ENCODE results near the gene DOCK9. TPM values are rescaled to one million over a fixed set of nuclear protein-coding genes. Genes with fewer than 3 reads are reported as not detected.

DOCK9 gene
- polyA plus RNA-seq, 1 of the 3 experiments (the other 2 are of a cell fraction): 16.6 TPM

GRCh38 chr13:98962901-98963590, 14.8 kb downstream of the DOCK9 start:
- Histone ChIP-seq H3K9me3 (no peaks in the 10 kb centered on the region), H3K27ac (ENCODE audit: low read depth in 2 of 2, low read length in 1 of 2) (no peak overlapping the region), H3K4me3 (ENCODE audit: low read depth in 2 of 2, low read length in 1 of 2) (no peak overlapping the region), H3K79me2 (ENCODE audit: insufficient read depth) (no peaks in the 10 kb centered on the region), H4K20me1 (ENCODE audit: insufficient read depth) (no peaks in the 10 kb centered on the region), H3K36me3 (replicated peaks in 1 of 2; ENCODE audit: control insufficient read depth in 1 of 2, insufficient read depth in 2 of 2, low read length in 1 of 2) (no peaks in the 10 kb centered on the region), H3F3A (replicated peaks; ENCODE audit: insufficient read depth) (no peaks in the 10 kb centered on the region), H3K4me1 (ENCODE audit: control insufficient read depth in 1 of 2, insufficient read depth in 2 of 2, low read depth in 1 of 2, low read length in 1 of 2) (peaks cover 0 to 5% of the 10 kb centered on the region in 2 experiments; a peak in 1 of 4 replicates), H3K4me2 (no peak overlapping the region), H2AFZ (ENCODE audit: low read depth) (no peak overlapping the region), H3K9me2 (no peaks in the 10 kb centered on the region), H3K27me3 (ENCODE audit: insufficient read depth) (no peaks in the 10 kb centered on the region), H3K9ac (no peak overlapping the region)
- WGBS (ENCODE audit: low lambda C conversion rate): 83% methylated on average over 4 of the region's 9 CpGs
- no peak for TF ChIP-seq ELF1 (IDR thresholded peaks at IDR 0.05)
- TF ChIP-seq MXI1 (IDR thresholded peaks at IDR 0.05; ENCODE audit: low read depth, low read length): no peak
- no peak for TF ChIP-seq FOSL2 (IDR thresholded peaks at IDR 0.05; ENCODE audit: borderline replicate concordance, low read depth)
- TF ChIP-seq RAD21 (IDR thresholded peaks at IDR 0.05; ENCODE audit: low read length): no peak
- DNase-seq: no peak
- POLR2A ChIA-PET: no interaction called here
- CTCF ChIA-PET: interaction anchor here (1.1 to 1.3 kb wide), 3 partner anchors 9 to 71 kb away, joined by 3 read pairs; no protein-coding TSS in a partner anchor

- no peak for DNase-seq
Measured at GRCh38 chr13:98961503-98962105, 16.3 kb downstream of the DOCK9 start.

GRCh38 chr13:98960606-98961502, 17.0 kb downstream of the DOCK9 start:
- no peak overlapping the region for H3K27ac ChIP-seq (ENCODE audit: low read depth in 2 of 2, low read length in 1 of 2)
- no peak overlapping the region for H3K9ac ChIP-seq
- H3K4me2 ChIP-seq: no peak overlapping the region
- ChIA-PET POLR2A (no interaction called here), CTCF (interaction anchor here (1.2 to 1.6 kb wide), 2 partner anchors 15 to 38 kb away, joined by 3 read pairs; no protein-coding TSS in a partner anchor)
- H3K79me2 ChIP-seq (ENCODE audit: insufficient read depth): no peaks in the 10 kb centered on the region
- no peak overlapping the region for H3K4me3 ChIP-seq (ENCODE audit: low read depth in 2 of 2, low read length in 1 of 2)
- H3K4me1 ChIP-seq (ENCODE audit: control insufficient read depth in 1 of 2, insufficient read depth in 2 of 2, low read depth in 1 of 2, low read length in 1 of 2): peaks cover 0 to 5% of the 10 kb centered on the region in 2 experiments; a peak in 1 of 4 replicates
- no peak for DNase-seq
- H4K20me1 ChIP-seq (ENCODE audit: insufficient read depth): no peaks in the 10 kb centered on the region
- no peaks in the 10 kb centered on the region for H3K9me3 ChIP-seq
- 96% methylated on average over 8 of the region's 11 CpGs for WGBS (ENCODE audit: low lambda C conversion rate)
- no peak overlapping the region for H2AFZ ChIP-seq (ENCODE audit: low read depth)
- no peaks in the 10 kb centered on the region for H3F3A ChIP-seq (replicated peaks; ENCODE audit: insufficient read depth)
- no peaks in the 10 kb centered on the region for H3K9me2 ChIP-seq
- H3K27me3 ChIP-seq (ENCODE audit: insufficient read depth): no peaks in the 10 kb centered on the region
- no peaks in the 10 kb centered on the region for H3K36me3 ChIP-seq (replicated peaks in 1 of 2; ENCODE audit: control insufficient read depth in 1 of 2, insufficient read depth in 2 of 2, low read length in 1 of 2)
- TF ChIP-seq TCF12 (IDR thresholded peaks at IDR 0.05): no peak
- no peak for TF ChIP-seq MEF2A (IDR thresholded peaks at IDR 0.05; ENCODE audit: borderline replicate concordance, low read depth)
- TF ChIP-seq RCOR1 (IDR thresholded peaks at IDR 0.05; ENCODE audit: low read length): no peak
- no peak for TF ChIP-seq EZH2phosphoT487 (IDR thresholded peaks at IDR 0.05; ENCODE audit: borderline replicate concordance, low read depth)
- no peak for TF ChIP-seq PBX3 (IDR thresholded peaks at IDR 0.05)
- no peak for TF ChIP-seq GATA2 (CRISPR knock-in tag; IDR thresholded peaks at IDR 0.05)
- TF ChIP-seq RAD21 (IDR thresholded peaks at IDR 0.05; ENCODE audit: low read length): no peak
- no peak for TF ChIP-seq POLR2AphosphoS5 (IDR thresholded peaks at IDR 0.05; ENCODE audit: low read depth, low read length)
- no peak for TF ChIP-seq MXI1 (IDR thresholded peaks at IDR 0.05; ENCODE audit: low read depth, low read length)
- TF ChIP-seq ZBTB33 (IDR thresholded peaks at IDR 0.05; ENCODE audit: borderline replicate concordance, low read depth): no peak
- no peak for TF ChIP-seq SMC3 (IDR thresholded peaks at IDR 0.05; ENCODE audit: low read depth, low read length)
- no peak for TF ChIP-seq TAF1 (IDR thresholded peaks at IDR 0.05; ENCODE audit: borderline replicate concordance, low read depth, low read length)
- TF ChIP-seq YY1 (IDR thresholded peaks at IDR 0.05; ENCODE audit: low read depth): no peak

More at GRCh38 chr13:98961503-98962105, 16.3 kb downstream of the DOCK9 start:
- no peaks in the 10 kb centered on the region for H3K36me3 ChIP-seq (replicated peaks in 1 of 2; ENCODE audit: control insufficient read depth in 1 of 2, insufficient read depth in 2 of 2, low read length in 1 of 2)
- H3K9me3 ChIP-seq: no peaks in the 10 kb centered on the region
- no peak overlapping the region for H3K27ac ChIP-seq (ENCODE audit: low read depth in 2 of 2, low read length in 1 of 2)
- no peak overlapping the region for H2AFZ ChIP-seq (ENCODE audit: low read depth)
- no peaks in the 10 kb centered on the region for H3K27me3 ChIP-seq (ENCODE audit: insufficient read depth)
- H3K4me2 ChIP-seq: no peak overlapping the region
- peaks cover 0 to 5% of the 10 kb centered on the region in 2 experiments; a peak in 1 of 4 replicates for H3K4me1 ChIP-seq (ENCODE audit: control insufficient read depth in 1 of 2, insufficient read depth in 2 of 2, low read depth in 1 of 2, low read length in 1 of 2)
- CTCF ChIA-PET: interaction anchor here (1.2 to 1.6 kb wide), 2 partner anchors 14 to 39 kb away, joined by 3 read pairs; no protein-coding TSS in a partner anchor
- H3K79me2 ChIP-seq (ENCODE audit: insufficient read depth): no peaks in the 10 kb centered on the region
- H4K20me1 ChIP-seq (ENCODE audit: insufficient read depth): no peaks in the 10 kb centered on the region
- H3K9ac ChIP-seq: no peak overlapping the region
- 94% methylated on average over 5 of the region's 7 CpGs for WGBS (ENCODE audit: low lambda C conversion rate)
- H3K9me2 ChIP-seq: no peaks in the 10 kb centered on the region
- TF ChIP-seq CHD2 (IDR thresholded peaks at IDR 0.05; ENCODE audit: low read length, partially characterized antibody): no peak
- no peak for TF ChIP-seq SIN3A (IDR thresholded peaks at IDR 0.05; ENCODE audit: borderline replicate concordance, low read depth, low read length)
- H3K4me3 ChIP-seq (ENCODE audit: low read depth in 2 of 2, low read length in 1 of 2): no peak overlapping the region
- POLR2A ChIA-PET: no interaction called here
- H3F3A ChIP-seq (replicated peaks; ENCODE audit: insufficient read depth): no peaks in the 10 kb centered on the region

Data from SK-N-SH (cell line).